ENCODE data around the gene KCNG2.

- no peak for TF ChIP-seq CTCF (IDR thresholded peaks at IDR 0.05; ENCODE audit: low read length)
- no peak for TF ChIP-seq EZH2 (IDR thresholded peaks at IDR 0.05; ENCODE audit: borderline replicate concordance, low read length)
Measured at GRCh38 chr18:79849328-79850207, 51.8 kb downstream of the KCNG2 start.
